ENCODE results near the gene RGS7.
"Not testable (repeated sequence)": the region's sequence is repeated elsewhere in the genome, so short reads cannot be mapped to it uniquely, and the experiment has no call there.

The RGS7 gene

DNA sequence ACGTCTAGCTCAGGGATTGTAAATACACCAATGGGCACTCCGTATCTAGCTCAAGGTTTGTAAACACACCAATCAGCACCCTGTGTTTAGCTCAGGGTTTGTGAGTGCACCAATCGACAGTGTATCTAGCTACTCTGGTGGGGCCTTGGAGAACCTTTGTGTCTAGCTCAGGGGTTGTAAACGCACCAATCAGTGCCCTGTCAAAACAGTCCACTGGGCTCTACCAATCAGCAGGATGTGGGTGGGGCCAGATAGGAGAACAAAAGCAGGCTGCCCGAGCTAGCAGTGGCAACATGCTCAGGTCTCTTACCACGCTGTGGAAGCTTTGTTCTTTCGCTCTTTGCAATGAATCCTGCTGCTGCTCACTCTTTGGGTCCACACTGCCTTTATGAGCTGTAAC is 593.9 kb downstream of the RGS7 start:
- not testable (repeated sequence) for DNase-seq

DNA sequence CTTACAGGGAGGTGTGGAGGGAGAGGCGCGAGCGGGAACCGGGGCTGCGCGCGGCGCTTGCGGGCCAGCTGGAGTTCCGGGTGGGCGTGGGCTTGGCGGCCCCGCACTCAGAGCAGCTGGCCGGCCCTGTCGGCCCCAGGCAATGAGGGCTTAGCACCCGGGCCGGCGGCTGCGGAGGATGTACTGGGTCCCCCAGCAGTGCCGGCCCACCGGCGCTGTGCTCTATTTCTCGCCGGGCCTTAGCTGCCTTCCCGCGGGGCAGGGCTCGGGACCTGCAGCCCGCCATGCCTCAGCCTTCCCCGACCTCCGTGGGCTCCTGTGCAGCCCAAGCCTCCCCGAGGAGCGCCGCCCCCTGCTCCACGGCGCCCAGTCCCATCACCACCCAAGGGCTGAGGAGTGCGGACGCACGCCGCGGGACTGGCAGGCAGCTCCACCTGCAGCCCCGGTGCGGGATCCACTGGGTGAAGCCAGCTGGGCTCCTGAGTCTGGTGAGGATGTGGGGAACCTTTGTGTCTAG is 594.5 kb downstream of the RGS7 start:
- not testable (repeated sequence) for DNase-seq

DNA sequence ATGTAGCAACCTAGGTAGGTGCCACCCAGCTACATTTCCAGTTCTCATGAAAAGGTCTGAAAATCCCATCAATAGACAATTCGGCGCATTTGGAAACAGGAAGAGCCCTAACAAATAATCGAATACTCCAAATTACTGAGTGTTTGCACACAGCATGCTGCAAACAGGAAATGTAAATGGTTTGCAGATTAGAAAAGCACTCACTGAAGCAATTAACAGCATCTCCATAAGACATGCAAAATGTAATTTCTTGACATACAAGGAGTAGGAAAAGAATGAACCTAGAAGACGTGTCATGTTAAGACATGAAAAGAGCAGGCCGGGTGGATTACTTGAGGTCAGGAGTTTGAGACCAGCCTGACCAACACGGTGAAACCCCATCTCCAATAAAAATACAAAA is 598.2 kb downstream of the RGS7 start:
- DNase-seq: not testable (repeated sequence)

DNA sequence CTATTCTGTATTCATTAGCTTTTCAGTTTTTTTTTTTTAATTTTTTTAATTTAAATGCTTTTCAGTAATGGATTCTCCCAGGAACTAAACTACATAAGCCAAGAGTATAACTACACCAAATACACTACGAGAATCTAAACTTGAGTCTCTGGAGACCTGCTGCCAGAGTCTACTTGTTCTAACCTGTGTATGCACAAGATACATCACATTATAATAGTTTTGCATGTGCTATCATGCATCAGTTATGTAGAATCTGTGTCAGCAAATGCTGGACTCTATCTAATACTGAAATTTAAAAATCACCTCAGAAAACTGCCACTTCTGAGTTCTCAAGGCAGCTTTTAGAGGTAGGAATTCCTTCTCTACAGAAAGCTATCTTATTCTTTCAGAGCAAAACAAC is 598.7 kb downstream of the RGS7 start:
- no peak for DNase-seq

DNA sequence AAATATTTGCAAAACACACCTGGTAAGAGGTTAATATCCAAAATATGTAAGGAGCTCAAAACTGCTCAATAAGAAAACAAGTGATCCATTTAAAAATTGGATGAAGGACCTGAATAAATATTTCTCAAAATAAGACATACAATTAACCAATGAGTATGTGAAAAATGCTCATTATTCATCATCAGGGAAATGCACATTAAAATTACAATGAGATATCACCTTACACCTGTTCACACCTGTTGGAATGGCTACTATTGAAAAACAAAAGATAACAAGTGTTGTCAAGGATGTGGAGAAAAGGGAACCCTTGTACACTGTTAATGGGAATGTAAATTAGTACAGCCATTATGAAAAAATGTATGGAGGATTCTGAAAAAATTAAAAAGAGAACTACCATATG is 609.1 kb downstream of the RGS7 start:
- no peak for DNase-seq

DNA sequence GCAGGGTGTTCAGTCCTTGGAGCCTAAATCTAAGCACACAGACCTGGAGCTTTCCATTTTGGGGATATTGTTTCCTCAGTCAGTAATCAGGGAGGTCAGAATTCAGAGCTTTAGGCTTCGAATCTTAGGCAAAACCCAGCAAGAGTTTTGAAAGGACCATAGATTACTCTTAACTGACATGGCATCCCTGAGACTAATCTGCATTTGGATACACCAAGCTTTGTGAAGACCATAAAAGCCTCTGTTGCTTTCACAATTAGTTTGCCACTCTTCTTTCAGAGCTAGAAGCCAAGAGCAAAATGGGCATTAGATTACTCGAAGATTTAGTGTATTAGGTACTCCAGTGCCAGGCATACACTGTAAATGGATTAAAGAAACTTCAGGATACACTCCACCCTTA is 613.3 kb downstream of the RGS7 start:
- DNase-seq: no peak

DNA sequence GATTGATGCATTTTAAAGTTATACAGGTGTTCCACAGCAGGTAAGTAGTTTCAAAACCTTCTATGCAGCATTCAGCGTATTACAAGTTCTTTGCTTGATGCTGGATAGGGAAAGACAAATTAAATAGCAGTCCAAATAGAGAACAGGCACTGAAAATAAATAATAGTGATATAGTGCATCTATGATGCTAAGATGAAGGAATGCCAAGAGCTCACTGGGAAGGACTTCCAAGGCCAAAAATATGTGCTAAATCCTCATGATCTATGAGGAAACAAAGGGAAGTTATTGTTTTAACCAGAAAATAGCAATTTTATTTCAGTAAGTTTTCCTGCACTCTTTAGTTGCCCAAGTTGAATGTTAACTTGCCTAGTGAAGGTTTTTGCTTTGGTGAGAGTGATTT is 617.3 kb downstream of the RGS7 start:
- DNase-seq: no peak

DNA sequence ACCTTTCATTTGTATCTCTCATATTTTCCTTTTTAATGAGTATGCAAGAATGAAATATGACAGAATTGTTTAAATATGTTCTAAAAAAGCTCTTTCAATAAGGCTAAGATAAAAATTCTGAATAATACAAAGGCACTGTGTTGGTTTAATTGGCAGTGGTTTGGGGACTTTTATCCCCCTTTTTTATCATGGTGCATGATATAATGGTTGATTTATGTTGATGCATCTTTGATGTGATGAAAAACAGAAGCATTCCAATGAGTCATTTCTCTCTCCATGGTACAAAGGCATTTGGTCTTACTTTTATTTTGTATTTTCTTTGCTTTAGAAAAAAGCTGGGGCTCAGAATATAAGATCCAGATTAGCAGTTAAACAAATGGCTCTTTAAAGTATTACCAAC is 617.9 kb downstream of the RGS7 start:
- DNase-seq: no peak

DNA sequence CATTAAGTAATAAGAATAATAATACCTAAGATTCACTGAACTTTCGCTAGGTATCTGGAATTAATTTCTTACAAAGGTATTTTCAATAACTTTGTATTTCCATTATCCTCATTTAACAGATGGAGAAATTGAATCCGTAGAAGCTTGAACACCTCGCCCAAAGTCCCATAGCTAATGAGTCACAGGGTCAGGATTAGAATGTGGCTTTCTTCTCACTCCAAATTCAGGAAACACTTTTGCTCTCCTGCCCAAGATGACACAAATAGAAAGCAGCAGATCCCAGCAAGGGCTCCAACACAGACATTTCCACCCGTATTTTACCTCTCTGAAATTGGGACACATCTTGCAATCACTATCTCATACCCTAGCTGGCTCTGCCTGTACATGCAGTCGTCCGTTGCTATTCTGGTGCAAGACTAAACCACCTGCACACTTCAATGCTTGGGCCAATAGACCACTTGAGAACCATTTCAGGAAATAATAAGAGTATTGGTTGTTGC is 619.2 kb downstream of the RGS7 start:
- no peak for DNase-seq

DNA sequence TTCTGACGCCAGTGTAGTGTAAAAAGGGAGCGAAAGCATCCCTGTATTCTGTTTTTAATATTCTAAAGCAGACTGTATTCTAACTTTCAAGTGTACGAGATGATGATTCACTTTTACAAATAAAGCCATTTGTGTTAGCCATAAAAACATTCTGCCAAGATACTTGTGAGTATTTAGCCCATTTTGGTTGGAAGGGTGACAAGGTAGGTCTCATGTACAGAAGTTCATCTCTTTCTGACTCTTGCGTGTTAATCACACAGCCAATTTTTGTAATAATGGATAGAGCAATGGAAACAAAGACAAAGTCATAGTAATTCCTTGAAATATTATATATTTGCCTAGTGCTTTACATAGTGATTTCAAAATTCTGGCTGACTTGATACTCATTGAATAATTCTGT is 619.7 kb downstream of the RGS7 start:
- DNase-seq: no peak

DNA sequence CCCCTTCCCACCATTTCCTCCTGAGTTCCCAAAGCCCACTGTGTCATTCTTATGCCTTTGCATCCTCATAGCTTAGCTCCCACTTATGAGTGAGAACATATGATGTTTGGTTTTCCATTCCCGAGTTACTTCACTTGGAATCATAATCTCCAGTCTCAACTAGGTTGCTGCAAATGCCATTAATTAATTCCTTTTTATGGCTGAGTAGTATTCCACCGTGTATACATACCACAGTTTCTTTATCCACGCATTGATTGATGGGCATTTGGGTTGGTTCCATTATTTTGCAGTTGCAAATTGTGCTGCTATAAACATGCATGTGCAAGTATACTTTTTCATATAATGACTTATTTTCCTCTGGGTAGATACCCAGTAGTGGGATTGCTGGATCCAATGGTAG is 622.3 kb downstream of the RGS7 start:
- not testable (repeated sequence) for DNase-seq

DNA sequence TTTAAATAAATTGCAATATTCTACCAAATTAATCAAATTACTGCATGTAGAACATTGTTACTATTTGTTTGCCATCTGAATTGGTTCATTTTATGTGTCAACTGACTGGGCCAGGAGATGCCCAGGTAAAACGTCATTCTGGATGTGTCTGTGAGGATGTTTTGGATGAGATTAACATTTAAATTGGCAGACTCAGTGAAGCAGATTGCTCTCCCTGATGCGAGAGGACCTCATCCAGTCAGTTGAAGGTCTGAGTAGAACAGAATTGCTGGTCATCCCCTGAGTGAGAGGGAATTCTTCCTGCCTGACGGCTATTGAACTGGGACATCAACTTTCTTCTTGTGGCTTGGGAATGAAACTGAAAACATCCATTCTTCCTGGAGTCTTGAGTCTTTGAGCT is 623.0 kb downstream of the RGS7 start:
- DNase-seq: no peak

DNA sequence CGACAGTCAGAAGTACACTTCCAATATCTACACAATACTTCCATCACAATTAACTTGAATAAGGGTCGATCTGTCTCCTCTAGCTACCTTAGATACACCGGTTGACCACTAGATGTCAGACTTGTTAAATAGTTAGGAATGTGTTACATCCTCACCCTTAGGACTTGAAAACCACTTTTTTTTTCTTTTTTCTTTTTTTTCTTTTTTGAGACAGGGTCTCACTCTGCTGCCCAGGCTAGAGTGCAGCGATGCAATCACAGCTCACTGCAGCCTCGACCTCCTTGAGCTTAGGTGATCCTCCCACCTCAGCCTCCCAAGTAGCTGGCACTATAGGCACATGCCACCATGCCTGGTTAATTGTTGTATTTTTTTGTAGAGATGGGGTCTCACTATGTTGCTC is 624.6 kb downstream of the RGS7 start:
- no peak for DNase-seq
